ENCODE measurements around the gene BCAT1.

The BCAT1 gene

GRCh38 chr12:24803430-24804245, 145.3 kb downstream of the BCAT1 start:
- DNase-seq = no peak

- no peak for DNase-seq
Observed at GRCh38 chr12:24798335-24798734, 150.6 kb downstream of the BCAT1 start.

- no peak for DNase-seq
Observed at GRCh38 chr12:24797901-24798300, 151.0 kb downstream of the BCAT1 start.

GRCh38 chr12:24796876-24797275, 152.0 kb downstream of the BCAT1 start:
- DNase-seq = no peak

GRCh38 chr12:24795699-24796347, 153.1 kb downstream of the BCAT1 start:
- DNase-seq = no peak

GRCh38 chr12:24791622-24792021, 157.3 kb downstream of the BCAT1 start:
- DNase-seq = no peak

- no peak for DNase-seq
Observed at GRCh38 chr12:24788886-24789285, 160.0 kb downstream of the BCAT1 start.

GRCh38 chr12:24780697-24781368, 168.1 kb downstream of the BCAT1 start:
- no peak for DNase-seq

- peak; percentile 14 for DNase-seq
Observed at GRCh38 chr12:24778486-24779304, 170.2 kb downstream of the BCAT1 start.

GRCh38 chr12:24777359-24777758, 171.5 kb downstream of the BCAT1 start:
- DNase-seq = no peak

GRCh38 chr12:24776861-24777260, 172.0 kb downstream of the BCAT1 start:
- no peak for DNase-seq

GRCh38 chr12:24775073-24775472, 173.8 kb downstream of the BCAT1 start:
- DNase-seq = no peak

- no peak for DNase-seq
Observed at GRCh38 chr12:24773996-24774395, 174.9 kb downstream of the BCAT1 start.

GRCh38 chr12:24772813-24773212, 176.1 kb downstream of the BCAT1 start:
- no peak for DNase-seq

GRCh38 chr12:24770821-24771220, 178.1 kb downstream of the BCAT1 start:
- no peak for DNase-seq

GRCh38 chr12:24770334-24770733, 178.6 kb downstream of the BCAT1 start:
- no peak for DNase-seq

GRCh38 chr12:24769682-24770081, 179.2 kb downstream of the BCAT1 start:
- DNase-seq = no peak

- DNase-seq = no peak
Observed at GRCh38 chr12:24768415-24768814, 180.5 kb downstream of the BCAT1 start.

GRCh38 chr12:24767016-24767415, 181.9 kb downstream of the BCAT1 start:
- no peak for DNase-seq

GRCh38 chr12:24764712-24765111, 184.2 kb downstream of the BCAT1 start:
- no peak for DNase-seq

GRCh38 chr12:24760606-24761378, 188.1 kb downstream of the BCAT1 start:
- no peak for DNase-seq

- DNase-seq = no peak
Observed at GRCh38 chr12:24760162-24760561, 188.7 kb downstream of the BCAT1 start.

Data from NCI-H1092 treated with DMSO at 0.1 percent for 48 hours (cell line).